ENCODE data around the gene AP2A1.

Gene AP2A1

GRCh38 chr19:49840736-49841249, 74.0 kb downstream of the AP2A1 start:
- DNase-seq, result no peak

GRCh38 chr19:49843265-49843664, 76.5 kb downstream of the AP2A1 start:
- DNase-seq, result no peak

GRCh38 chr19:49844138-49845095, 77.6 kb downstream of the AP2A1 start:
- no peak for DNase-seq

GRCh38 chr19:49845414-49845813, 78.6 kb downstream of the AP2A1 start:
- no peak for DNase-seq

- no peak for DNase-seq
These were observed 79.6 kb downstream of the AP2A1 start for GRCh38 chr19:49846408-49846807.

- DNase-seq, result no peak
These were observed 81.2 kb downstream of the AP2A1 start for GRCh38 chr19:49847731-49848696.

- no peak for DNase-seq
These were observed 82.1 kb downstream of the AP2A1 start for GRCh38 chr19:49848938-49849337.

GRCh38 chr19:49849433-49850220, 82.8 kb downstream of the AP2A1 start:
- DNase-seq, result peak; percentile 36

GRCh38 chr19:49850221-49850486, 83.4 kb downstream of the AP2A1 start:
- peak; percentile 37 for DNase-seq

GRCh38 chr19:49850487-49851342, 83.9 kb downstream of the AP2A1 start, which contains the start of gene PTOV1:
TSS of gene PTOV1 (plus strand) at chr19:49851159.
- peak; percentile 95 for DNase-seq

GRCh38 chr19:49851456-49852259, 84.9 kb downstream of the AP2A1 start:
- peak; percentile 69 for DNase-seq

GRCh38 chr19:49852631-49853126, 85.9 kb downstream of the AP2A1 start:
- no peak for DNase-seq

GRCh38 chr19:49853852-49854377, 87.1 kb downstream of the AP2A1 start:
- no peak for DNase-seq

GRCh38 chr19:49854378-49855263, 87.8 kb downstream of the AP2A1 start:
- DNase-seq, result no peak

GRCh38 chr19:49855277-49855675, 88.5 kb downstream of the AP2A1 start:
- DNase-seq, result no peak

GRCh38 chr19:49855676-49856573, 89.1 kb downstream of the AP2A1 start:
- DNase-seq, result no peak

- DNase-seq, result no peak
These were observed 89.8 kb downstream of the AP2A1 start for GRCh38 chr19:49856574-49857021.
